ENCODE data around the gene ATOX1. TPM values are rescaled to one million over a fixed set of nuclear protein-coding genes. Genes with fewer than 3 reads are reported as not detected.

ATOX1 gene
- total and polyA plus RNA-seq, 5 donors from 2014 or later, result 19.6 to 98.3 (median 71.9) TPM

GRCh38 chr5:151719228-151720000 is 39.0 kb downstream of the ATOX1 start:
- H3K4me1 ChIP-seq (ENCODE audit: control insufficient read depth, insufficient read depth, low read length, poor library complexity, severe bottlenecking), result no peaks in the 10 kb centered on the region
- Mint-ChIP-seq H3K27me3 (no peaks in the 10 kb centered on the region), H3K4me1 (peaks cover 0 to 2% (median 1%) of the 10 kb centered on the region in 4 donors), H3K4me3 (no peak overlapping the region), H3K9me3 (peaks cover 0 to 4% (median 0%) of the 10 kb centered on the region in 7 donors), H3K36me3 (peaks cover 4% of the 10 kb centered on the region), H3K27ac (no peak overlapping the region)
- no peaks in the 10 kb centered on the region for H3K9me3 ChIP-seq (ENCODE audit: control insufficient read depth in 2 of 2, low read length in 2 of 2)
- H3K27ac ChIP-seq (ENCODE audit: insufficient read depth, low read length, poor library complexity, severe bottlenecking), result no peak overlapping the region
- H3K36me3 ChIP-seq (ENCODE audit: control insufficient read depth, insufficient read depth, low read length), result no peaks in the 10 kb centered on the region
- H3K4me3 ChIP-seq (ENCODE audit: low read depth, low read length), result no peak overlapping the region
- no peaks in the 10 kb centered on the region for H3K27me3 ChIP-seq (ENCODE audit: control insufficient read depth, insufficient read depth, low read length)
- DNase-seq (peak in 1 of 3 donors; percentile 39), ATAC-seq (ENCODE audit: low read depth in 2 of 2) (no peak)

GRCh38 chr5:151718646-151719045 is 39.8 kb downstream of the ATOX1 start:
- H3K27me3 ChIP-seq (ENCODE audit: control insufficient read depth, insufficient read depth, low read length), result no peaks in the 10 kb centered on the region
- H3K4me1 ChIP-seq (ENCODE audit: control insufficient read depth, insufficient read depth, low read length, poor library complexity, severe bottlenecking), result no peaks in the 10 kb centered on the region
- H3K4me3 Mint-ChIP-seq, result no peak overlapping the region
- H3K9me3 ChIP-seq (ENCODE audit: control insufficient read depth in 2 of 2, low read length in 2 of 2), result no peaks in the 10 kb centered on the region
- H3K27ac Mint-ChIP-seq, result peak overlapping the region in 1 of 3 donors; percentile 55
- DNase-seq, result no peak
- H3K4me3 ChIP-seq (ENCODE audit: low read depth, low read length), result no peak overlapping the region
- peaks cover 0 to 2% (median 1%) of the 10 kb centered on the region in 4 donors for H3K4me1 Mint-ChIP-seq
- peaks cover 4% of the 10 kb centered on the region for H3K36me3 Mint-ChIP-seq
- H3K9me3 Mint-ChIP-seq, result peaks cover 0 to 4% (median 0%) of the 10 kb centered on the region in 7 donors
- no peaks in the 10 kb centered on the region for H3K36me3 ChIP-seq (ENCODE audit: control insufficient read depth, insufficient read depth, low read length)
- H3K27me3 Mint-ChIP-seq, result no peaks in the 10 kb centered on the region
- ATAC-seq (ENCODE audit: low read depth in 2 of 2), result no peak
- no peak overlapping the region for H3K27ac ChIP-seq (ENCODE audit: insufficient read depth, low read length, poor library complexity, severe bottlenecking)

DNA sequence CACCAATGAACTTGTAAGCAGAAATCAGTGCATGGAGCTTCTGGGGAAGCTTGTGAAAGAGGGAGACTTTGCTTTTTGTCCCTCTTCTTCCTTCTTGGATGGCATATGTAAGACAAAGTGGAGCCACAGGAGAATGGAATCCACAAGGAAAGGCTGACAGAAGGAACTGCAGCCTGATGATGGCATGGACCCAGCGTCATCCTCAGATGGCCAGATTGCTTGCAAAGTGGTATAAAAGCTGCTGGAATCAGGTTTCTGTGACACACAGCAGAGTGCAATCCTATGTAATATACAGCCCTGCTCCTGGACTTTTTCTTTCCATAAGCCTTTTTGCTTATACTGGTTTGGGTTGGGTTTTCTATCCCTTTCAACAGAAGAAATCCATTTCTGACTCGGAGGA is 40.3 kb downstream of the ATOX1 start:
- no peaks in the 10 kb centered on the region for H3K9me3 ChIP-seq (ENCODE audit: control insufficient read depth in 2 of 2, low read length in 2 of 2)
- no peaks in the 10 kb centered on the region for H3K36me3 ChIP-seq (ENCODE audit: control insufficient read depth, insufficient read depth, low read length)
- Mint-ChIP-seq H3K36me3 (peaks cover 4% of the 10 kb centered on the region), H3K4me3 (no peak overlapping the region), H3K4me1 (peaks cover 0 to 2% (median 1%) of the 10 kb centered on the region in 4 donors), H3K27ac (peak overlapping the region in 1 of 3 donors; percentile 55), H3K9me3 (peaks cover 0 to 4% (median 0%) of the 10 kb centered on the region in 7 donors), H3K27me3 (no peaks in the 10 kb centered on the region)
- H3K27me3 ChIP-seq (ENCODE audit: control insufficient read depth, insufficient read depth, low read length), result no peaks in the 10 kb centered on the region
- ATAC-seq (ENCODE audit: low read depth in 2 of 2) (no peak), DNase-seq (no peak)
- no peak overlapping the region for H3K4me3 ChIP-seq (ENCODE audit: low read depth, low read length)
- H3K4me1 ChIP-seq (ENCODE audit: control insufficient read depth, insufficient read depth, low read length, poor library complexity, severe bottlenecking), result no peaks in the 10 kb centered on the region
- H3K27ac ChIP-seq (ENCODE audit: insufficient read depth, low read length, poor library complexity, severe bottlenecking), result no peak overlapping the region

GRCh38 chr5:151717416-151717815 is 41.0 kb downstream of the ATOX1 start:
- Histone ChIP-seq H3K36me3 (ENCODE audit: control insufficient read depth, insufficient read depth, low read length) (no peaks in the 10 kb centered on the region), H3K4me1 (ENCODE audit: control insufficient read depth, insufficient read depth, low read length, poor library complexity, severe bottlenecking) (no peaks in the 10 kb centered on the region), H3K27ac (ENCODE audit: insufficient read depth, low read length, poor library complexity, severe bottlenecking) (no peak overlapping the region), H3K4me3 (ENCODE audit: low read depth, low read length) (no peak overlapping the region), H3K9me3 (ENCODE audit: control insufficient read depth in 2 of 2, low read length in 2 of 2) (no peaks in the 10 kb centered on the region), H3K27me3 (ENCODE audit: control insufficient read depth, insufficient read depth, low read length) (no peaks in the 10 kb centered on the region)
- Mint-ChIP-seq H3K9me3 (peaks cover 0 to 7% (median 0%) of the 10 kb centered on the region in 7 donors), H3K4me3 (no peak overlapping the region), H3K36me3 (peaks cover 4% of the 10 kb centered on the region), H3K27ac (peak overlapping the region in 2 of 3 donors; percentile 55 to 74), H3K4me1 (peaks cover 0 to 6% (median 1%) of the 10 kb centered on the region in 4 donors), H3K27me3 (no peaks in the 10 kb centered on the region)
- DNase-seq (no peak), ATAC-seq (ENCODE audit: low read depth in 2 of 2) (no peak)

GRCh38 chr5:151709109-151709735 is 49.2 kb downstream of the ATOX1 start:
- peaks cover 8% of the 10 kb centered on the region for H3K27me3 ChIP-seq (ENCODE audit: control insufficient read depth, insufficient read depth, low read length)
- H3K36me3 Mint-ChIP-seq, result no peaks in the 10 kb centered on the region
- DNase-seq, result no peak
- H3K4me3 ChIP-seq (ENCODE audit: low read depth, low read length), result no peak overlapping the region
- H3K4me1 ChIP-seq (ENCODE audit: control insufficient read depth, insufficient read depth, low read length, poor library complexity, severe bottlenecking), result no peaks in the 10 kb centered on the region
- H3K4me3 Mint-ChIP-seq, result no peak overlapping the region
- H3K27me3 Mint-ChIP-seq, result peaks cover 11% of the 10 kb centered on the region
- no peak overlapping the region for H3K27ac Mint-ChIP-seq
- peaks cover 0 to 9% (median 7%) of the 10 kb centered on the region in 4 donors for H3K4me1 Mint-ChIP-seq
- H3K36me3 ChIP-seq (ENCODE audit: control insufficient read depth, insufficient read depth, low read length), result no peaks in the 10 kb centered on the region
- H3K9me3 Mint-ChIP-seq, result peaks cover 0 to 5% (median 2%) of the 10 kb centered on the region in 7 donors
- ATAC-seq (ENCODE audit: low read depth in 2 of 2), result no peak
- H3K9me3 ChIP-seq (ENCODE audit: control insufficient read depth in 2 of 2, low read length in 2 of 2), result no peaks in the 10 kb centered on the region
- no peak overlapping the region for H3K27ac ChIP-seq (ENCODE audit: insufficient read depth, low read length, poor library complexity, severe bottlenecking)

DNA sequence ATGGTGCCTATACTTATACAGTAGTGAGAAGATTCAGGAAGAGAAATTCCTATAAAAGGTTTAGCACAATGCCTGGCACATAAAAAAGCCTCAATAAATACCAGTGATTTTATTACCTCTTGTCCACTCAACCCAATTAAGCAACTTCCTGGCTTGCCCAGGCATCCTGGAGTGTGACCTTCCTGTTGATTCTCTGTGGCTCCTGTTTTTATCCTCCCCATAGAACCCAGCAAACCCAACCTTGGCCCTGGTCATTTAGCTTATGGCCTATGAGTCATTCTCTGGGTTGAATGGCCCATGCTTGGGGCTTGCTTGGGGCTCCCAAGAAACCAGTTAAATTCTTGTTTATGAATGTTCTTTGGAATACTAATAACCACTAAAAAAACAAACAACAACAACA is 50.3 kb downstream of the ATOX1 start:
- Mint-ChIP-seq H3K27me3 (peaks cover 15% of the 10 kb centered on the region), H3K4me3 (no peak overlapping the region), H3K36me3 (no peaks in the 10 kb centered on the region), H3K27ac (no peak overlapping the region), H3K9me3 (peaks cover 0 to 5% (median 2%) of the 10 kb centered on the region in 7 donors), H3K4me1 (peaks cover 0 to 9% (median 7%) of the 10 kb centered on the region in 4 donors)
- Histone ChIP-seq H3K4me1 (ENCODE audit: control insufficient read depth, insufficient read depth, low read length, poor library complexity, severe bottlenecking) (no peaks in the 10 kb centered on the region), H3K4me3 (ENCODE audit: low read depth, low read length) (no peak overlapping the region), H3K9me3 (ENCODE audit: control insufficient read depth in 2 of 2, low read length in 2 of 2) (no peaks in the 10 kb centered on the region), H3K36me3 (ENCODE audit: control insufficient read depth, insufficient read depth, low read length) (no peaks in the 10 kb centered on the region), H3K27me3 (ENCODE audit: control insufficient read depth, insufficient read depth, low read length) (peaks cover 8% of the 10 kb centered on the region), H3K27ac (ENCODE audit: insufficient read depth, low read length, poor library complexity, severe bottlenecking) (no peak overlapping the region)
- no peak for DNase-seq
- no peak for ATAC-seq (ENCODE audit: low read depth in 2 of 2)

DNA sequence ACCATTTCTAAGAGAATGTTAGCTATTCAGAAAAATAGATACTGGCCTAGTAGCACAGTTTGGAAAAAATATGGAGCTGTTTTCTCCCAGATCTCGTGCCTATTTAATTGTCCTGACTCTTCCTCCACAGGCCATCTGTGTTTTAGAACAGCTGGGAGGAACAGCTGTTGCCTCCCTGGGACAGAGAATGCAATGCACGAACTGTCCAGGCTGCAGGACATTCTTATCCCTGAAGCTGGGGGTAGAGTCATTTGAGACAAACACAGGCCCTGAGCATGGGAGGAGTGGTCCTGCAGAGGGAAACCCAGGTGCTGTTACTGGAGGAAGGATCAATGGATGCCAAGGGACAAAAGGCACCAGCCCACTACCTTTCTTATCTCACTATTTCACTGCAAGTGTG is 50.9 kb downstream of the ATOX1 start:
- Mint-ChIP-seq H3K36me3 (no peaks in the 10 kb centered on the region), H3K27me3 (peaks cover 18% of the 10 kb centered on the region), H3K9me3 (peaks cover 0 to 3% (median 0%) of the 10 kb centered on the region in 7 donors), H3K4me1 (peaks cover 0 to 9% (median 4%) of the 10 kb centered on the region in 4 donors), H3K27ac (no peak overlapping the region), H3K4me3 (no peak overlapping the region)
- Histone ChIP-seq H3K9me3 (ENCODE audit: control insufficient read depth in 2 of 2, low read length in 2 of 2) (no peaks in the 10 kb centered on the region), H3K27ac (ENCODE audit: insufficient read depth, low read length, poor library complexity, severe bottlenecking) (no peak overlapping the region), H3K4me1 (ENCODE audit: control insufficient read depth, insufficient read depth, low read length, poor library complexity, severe bottlenecking) (no peaks in the 10 kb centered on the region), H3K27me3 (ENCODE audit: control insufficient read depth, insufficient read depth, low read length) (peaks cover 8% of the 10 kb centered on the region), H3K36me3 (ENCODE audit: control insufficient read depth, insufficient read depth, low read length) (no peaks in the 10 kb centered on the region), H3K4me3 (ENCODE audit: low read depth, low read length) (no peak overlapping the region)
- no peak for DNase-seq
- ATAC-seq (ENCODE audit: low read depth in 2 of 2), result no peak

Data from CD4-positive, CD25-positive, alpha-beta regulatory T cell (primary cell).